Psoas muscle (tissue), 8 donors: ENCODE results near the gene ATG7. TPM values are rescaled to one million over a fixed set of nuclear protein-coding genes. Genes with fewer than 3 reads are reported as not detected.

Experiments
- ATAC-seq, 4 donors: fragments of 200-7000 bp; cut with Tn5 transposase; one replicate each; pipeline ENCODE4 v1.9.1; 2020; ENCODE audit warnings: moderate library complexity in 3 of 4, mild to moderate bottlenecking in 2 of 4
- DNase-seq, 2 donors: peaks; one replicate each; pipeline ENCODE4 v3.0.0-alpha.2; 2020
- H3K27ac ChIP-seq: fragments of 200-600 bp; one replicate; pipeline ENCODE4 v1.8.0; 2022
- H3K27me3 ChIP-seq, 3 donors: fragments of 200-600 bp in 1 of 3; one replicate each; pipeline versions ENCODE4 v1.6.1 to v1.8.0; 2013 to 2022; ENCODE audit warnings: low read length in 2 of 3, mild to moderate bottlenecking in 2 of 3, moderate library complexity in 1 of 3; ENCODE audit not compliant: insufficient read depth in 3 of 3
- H3K36me3 ChIP-seq, 2 donors: fragments of 200-600 bp in 1 of 2; one replicate each; pipeline versions ENCODE4 v1.6.1 to v1.8.0; 2013 to 2022; ENCODE audit warnings: low read depth in 1 of 2, mild to moderate bottlenecking in 1 of 2, moderate library complexity in 1 of 2; ENCODE audit not compliant: insufficient read depth in 1 of 2
- H3K4me1 ChIP-seq: fragments of 200-600 bp; one replicate; pipeline ENCODE4 v1.8.0; 2022
- H3K4me3 ChIP-seq: fragments of 200-600 bp; one replicate; pipeline ENCODE4 v1.8.0; 2022; ENCODE audit warnings: mild to moderate bottlenecking
- H3K9me3 ChIP-seq: fragments of 200-600 bp; one replicate; pipeline ENCODE4 v1.8.0; 2022
- WGBS, 3 donors: extraction: QIAGEN DNeasy Blood & Tissue Kit; methylation state at CpG; one replicate each; pipeline versions ENCODE4 v1.1.6 to v1.1.7; 2013; 5-methylcytosine and 5-hydroxymethylcytosine counted together
- intact Hi-C, 2 donors: fragments of 100-400 bp; cut with DNase I; formaldehyde crosslinking; loops; one replicate each; pipeline versions ENCODE4 v1.11.0 to v1.14.2; 2022
- polyA plus RNA-seq, 3 donors: library from polyadenylated mRNA; stranded (reverse); fragments of 200-250 nt; gene quantifications; one replicate each; pipeline ENCODE4 v1.2.3, GENCODE V29; 2013
- total RNA-seq, 4 donors: library from RNA; stranded (reverse); fragmentation: NEBNext Ultra II Directional in 2 of 4; extraction: Animal tissue kit (Norgen Biotek cat#: 25700) in 2 of 4; gene quantifications; one replicate each; pipeline versions ENCODE4 v1.2.1 to v1.2.4, GENCODE V29; 2021 to 2023
- TF ChIP-seq, protein P1 (sequence below): fragments of 200-600 bp; IDR thresholded peaks from one replicate; pipeline ENCODE4 v1.8.0; 2022; ENCODE audit warnings: antibody characterized with exemption
- donor health status: healthy with polysubstance abuse.
- donor health status: DM: no; HTN: no; CAD: no; lungs with moderate emphysema.
- donor health status: Bipolar disorder and iron deficiency.
- donor health status: healthy.
- donor health status: DM: yes; HTN: yes; CAD: no.
- donor health status: DM: no; HTN: no; CAD: no.
- donor health status: DM: no; HTN: no; CAD: no.
- donor health status: DM: yes; HTN: yes; CAD: no.

The ATG7 gene
- total and polyA plus RNA-seq, 7 donors, result 5.9 to 15.0 (median 13.5) TPM

DNA sequence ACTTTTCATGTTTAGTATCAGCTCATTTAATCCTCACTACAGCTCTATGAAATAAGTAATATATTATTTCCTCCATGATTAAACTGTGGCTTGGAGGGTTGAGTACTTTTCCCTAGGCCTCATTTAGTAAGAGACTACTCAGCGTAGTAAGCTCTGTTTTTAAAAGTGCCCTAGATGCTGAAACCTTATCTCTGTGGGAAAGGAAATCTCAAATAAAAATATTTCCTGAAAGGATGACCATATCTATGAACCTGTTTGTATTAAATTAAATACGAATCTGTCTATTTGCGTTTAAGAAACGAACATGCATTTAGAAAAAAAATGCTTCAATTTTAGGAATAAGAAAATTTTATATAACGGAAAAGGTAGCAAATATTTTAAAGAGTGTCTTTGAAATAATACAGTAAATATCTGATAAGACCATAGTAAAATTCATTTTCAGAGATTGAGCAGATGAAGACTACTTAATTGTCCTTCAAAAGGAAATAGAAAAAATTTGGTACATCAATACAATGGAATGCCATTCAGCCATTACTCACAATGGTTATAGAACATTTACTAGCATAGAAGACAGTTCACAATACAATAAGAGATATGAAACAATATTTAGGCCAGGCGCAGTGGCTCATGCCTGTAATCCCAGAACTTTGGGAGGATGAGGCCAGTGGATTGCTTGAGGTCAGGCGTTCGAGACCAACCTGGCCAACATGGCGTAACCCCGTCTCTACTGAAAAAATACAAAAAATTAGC lies 56.2 kb downstream of the ATG7 start:
- intact Hi-C loops, result no loop called here
- DNase-seq (no peak), ATAC-seq (no peak)
- 93 to 98% (median 96%) methylated on average over 10 of the region's 10 CpGs for WGBS, 3 donors
- no peaks in the 10 kb centered on the region for H3K27me3 ChIP-seq
- H3K4me3 ChIP-seq, result no peak overlapping the region
- TF ChIP-seq, protein P1, sequence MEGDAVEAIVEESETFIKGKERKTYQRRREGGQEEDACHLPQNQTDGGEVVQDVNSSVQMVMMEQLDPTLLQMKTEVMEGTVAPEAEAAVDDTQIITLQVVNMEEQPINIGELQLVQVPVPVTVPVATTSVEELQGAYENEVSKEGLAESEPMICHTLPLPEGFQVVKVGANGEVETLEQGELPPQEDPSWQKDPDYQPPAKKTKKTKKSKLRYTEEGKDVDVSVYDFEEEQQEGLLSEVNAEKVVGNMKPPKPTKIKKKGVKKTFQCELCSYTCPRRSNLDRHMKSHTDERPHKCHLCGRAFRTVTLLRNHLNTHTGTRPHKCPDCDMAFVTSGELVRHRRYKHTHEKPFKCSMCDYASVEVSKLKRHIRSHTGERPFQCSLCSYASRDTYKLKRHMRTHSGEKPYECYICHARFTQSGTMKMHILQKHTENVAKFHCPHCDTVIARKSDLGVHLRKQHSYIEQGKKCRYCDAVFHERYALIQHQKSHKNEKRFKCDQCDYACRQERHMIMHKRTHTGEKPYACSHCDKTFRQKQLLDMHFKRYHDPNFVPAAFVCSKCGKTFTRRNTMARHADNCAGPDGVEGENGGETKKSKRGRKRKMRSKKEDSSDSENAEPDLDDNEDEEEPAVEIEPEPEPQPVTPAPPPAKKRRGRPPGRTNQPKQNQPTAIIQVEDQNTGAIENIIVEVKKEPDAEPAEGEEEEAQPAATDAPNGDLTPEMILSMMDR, result no peak
- H3K36me3 ChIP-seq, result peaks cover 3 to 83% of the 10 kb centered on the region in 2 donors
- no peaks in the 10 kb centered on the region for H3K9me3 ChIP-seq
- H3K27ac ChIP-seq, result no peak overlapping the region
- H3K4me1 ChIP-seq, result no peaks in the 10 kb centered on the region

DNA sequence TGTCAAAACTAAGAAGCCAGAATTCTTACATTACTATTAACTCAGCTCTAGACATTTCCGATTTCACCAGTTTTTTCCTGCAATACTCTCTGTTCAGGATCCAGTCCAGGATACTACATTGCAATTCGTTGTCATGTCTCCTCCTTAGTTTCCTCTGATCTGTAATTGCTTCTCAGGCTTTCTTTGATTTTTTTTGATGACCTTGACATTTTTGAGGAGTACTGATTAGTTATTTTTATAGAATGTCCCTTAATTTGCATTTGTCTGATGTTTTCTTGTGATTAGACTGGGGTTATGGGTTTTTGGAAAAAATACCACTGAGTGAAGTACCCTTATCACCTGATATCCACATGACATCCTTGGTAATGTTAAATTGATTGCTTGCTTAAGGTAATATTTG lies 57.6 kb downstream of the ATG7 start:
- DNase-seq (no peak), ATAC-seq (no peak)
- Histone ChIP-seq H3K4me1 (no peaks in the 10 kb centered on the region), H3K27me3 (no peaks in the 10 kb centered on the region), H3K9me3 (no peaks in the 10 kb centered on the region), H3K36me3 (peaks cover 3 to 85% of the 10 kb centered on the region in 2 donors), H3K27ac (no peak overlapping the region), H3K4me3 (no peak overlapping the region)
- 79 to 80% (median 79%) methylated on average over 2 of the region's 2 CpGs for WGBS, 3 donors
- intact Hi-C loops, result loop anchor here (5.0 to 10.0 kb wide), 4 partner anchors 92 to 575 kb away; no protein-coding TSS in a partner anchor
- TF ChIP-seq, protein P1, result no peak

DNA sequence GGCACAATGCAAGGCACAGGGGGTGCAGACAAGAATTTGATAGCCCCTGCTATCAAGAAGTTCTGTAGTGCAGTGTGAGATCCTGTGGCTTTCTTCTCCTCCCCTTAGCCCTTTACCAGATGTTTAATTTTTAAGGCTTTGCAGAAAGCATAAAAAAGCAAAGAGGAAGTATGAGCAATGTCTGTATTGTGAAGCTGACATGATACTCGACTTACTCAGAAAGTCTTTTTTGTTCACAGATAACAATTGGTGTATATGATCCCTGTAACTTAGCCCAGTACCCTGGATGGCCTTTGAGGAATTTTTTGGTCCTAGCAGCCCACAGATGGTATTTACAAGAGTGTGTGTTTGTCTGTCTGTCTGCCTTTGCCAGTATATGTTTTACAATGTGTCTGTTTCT lies 58.9 kb downstream of the ATG7 start:
- Histone ChIP-seq H3K9me3 (no peaks in the 10 kb centered on the region), H3K27me3 (no peaks in the 10 kb centered on the region), H3K36me3 (peaks cover 3 to 79% of the 10 kb centered on the region in 2 donors), H3K4me1 (no peaks in the 10 kb centered on the region), H3K27ac (no peak overlapping the region), H3K4me3 (no peak overlapping the region)
- intact Hi-C loops, result loop anchor here (5.0 to 10.0 kb wide), 4 partner anchors 94 to 576 kb away; no protein-coding TSS in a partner anchor
- ATAC-seq (no peak), DNase-seq (no peak)
- WGBS, 3 donors, result 59 to 73% (median 68%) methylated on average over 1 of the region's 1 CpG
- TF ChIP-seq, protein P1, result no peak

DNA sequence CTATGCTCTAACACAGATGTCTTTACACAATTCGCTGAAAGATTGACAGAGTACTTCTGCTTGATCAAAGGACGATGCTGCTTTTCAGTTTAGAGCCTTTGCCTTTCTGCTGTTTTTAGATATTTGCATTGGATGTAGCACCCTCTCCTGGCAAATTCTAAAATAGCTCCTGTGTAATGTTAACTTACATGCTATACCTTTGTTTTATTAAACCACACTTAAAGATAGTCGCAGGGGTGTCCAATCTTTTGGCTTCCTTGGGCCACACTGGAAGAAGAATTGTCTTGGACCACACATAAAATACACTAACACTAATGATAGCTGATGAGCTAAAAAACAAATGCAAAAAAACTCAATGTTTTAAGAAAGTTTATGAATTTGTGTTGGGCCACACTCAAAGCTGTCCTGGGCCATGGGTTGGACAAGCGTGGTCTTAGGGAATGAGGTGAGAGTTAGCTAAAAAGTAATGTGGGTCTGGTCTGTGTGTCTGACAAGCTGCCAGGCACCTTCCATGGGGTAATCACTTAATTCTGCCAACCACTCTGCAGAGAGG lies 62.9 kb downstream of the ATG7 start:
- no peaks in the 10 kb centered on the region for H3K4me1 ChIP-seq
- ATAC-seq, result peak; percentile 40 to 80 (median 68)
- no peak for DNase-seq
- no peak overlapping the region for H3K4me3 ChIP-seq
- 42 to 58% (median 55%) methylated on average over 4 of the region's 4 CpGs for WGBS, 3 donors
- H3K27ac ChIP-seq, result no peak overlapping the region
- H3K9me3 ChIP-seq, result no peaks in the 10 kb centered on the region
- H3K36me3 ChIP-seq, result peaks cover 0 to 58% of the 10 kb centered on the region in 2 donors
- intact Hi-C loops, result loop anchor here in 1 of 2 donors (1.0 to 10.0 kb wide), 4 partner anchors 99 to 580 kb away; partner anchors contain the start of gene HRH1
- TF ChIP-seq, protein P1, result peak; percentile 60
- no peaks in the 10 kb centered on the region for H3K27me3 ChIP-seq
